ENCODE results near the gene OR8D2.

OR8D2 gene

GRCh38 chr11:124320097-124320496, at the start of gene OR8D2:
Gene OR8D2, minus strand, starts transcription at chr11:124320197. Its CDS starts 0 bp downstream, at chr11:124320197.
- DNase-seq, result no peak

GRCh38 chr11:124359566-124359965, 39.6 kb upstream of the OR8D2 start:
- DNase-seq, result no peak

- DNase-seq, result no peak
These were observed 26.4 kb upstream of the OR8D2 start for GRCh38 chr11:124346311-124346955.

GRCh38 chr11:124344346-124344745, 24.3 kb upstream of the OR8D2 start:
- no peak for DNase-seq

GRCh38 chr11:124340142-124340447, 20.1 kb upstream of the OR8D2 start:
- DNase-seq, result no peak

GRCh38 chr11:124339396-124340141, 19.6 kb upstream of the OR8D2 start:
- DNase-seq, result no peak

GRCh38 chr11:124331873-124332272, 11.9 kb upstream of the OR8D2 start:
- DNase-seq, result no peak

- no peak for DNase-seq
These were observed 9.9 kb upstream of the OR8D2 start for GRCh38 chr11:124329787-124330478.

GRCh38 chr11:124327775-124328174, 7.8 kb upstream of the OR8D2 start:
- no peak for DNase-seq

- no peak for DNase-seq
These were observed 2.4 kb upstream of the OR8D2 start for GRCh38 chr11:124322356-124322755.

- DNase-seq, result no peak
These were observed 4.9 kb downstream of the OR8D2 start for GRCh38 chr11:124315052-124315451.

- no peak for DNase-seq
These were observed 6.1 kb downstream of the OR8D2 start, which contains the start of gene OR8D1 for GRCh38 chr11:124313849-124314248. Gene OR8D1, minus strand, starts transcription at chr11:124313949. Its CDS starts 3,183 bp downstream, at chr11:124310766.

- DNase-seq, result no peak
These were observed 6.9 kb downstream of the OR8D2 start for GRCh38 chr11:124313131-124313530.

- no peak for DNase-seq
These were observed 8.3 kb downstream of the OR8D2 start for GRCh38 chr11:124311670-124312069.

GRCh38 chr11:124311269-124311668, 8.7 kb downstream of the OR8D2 start:
- DNase-seq, result no peak

GRCh38 chr11:124310721-124311120, 9.3 kb downstream of the OR8D2 start:
- DNase-seq, result no peak

- DNase-seq, result no peak
These were observed 12.9 kb downstream of the OR8D2 start for GRCh38 chr11:124307093-124307492.

GRCh38 chr11:124302347-124303125, 17.5 kb downstream of the OR8D2 start:
- DNase-seq, result no peak

- no peak for DNase-seq
These were observed 18.4 kb downstream of the OR8D2 start for GRCh38 chr11:124301548-124301947.

GRCh38 chr11:124297921-124298320, 22.1 kb downstream of the OR8D2 start:
- DNase-seq, result no peak

- no peak for DNase-seq
These were observed 24.0 kb downstream of the OR8D2 start for GRCh38 chr11:124296016-124296415.

- peak; percentile 42 for DNase-seq
These were observed 25.3 kb downstream of the OR8D2 start for GRCh38 chr11:124294687-124295086.
